Upper lobe of left lung (tissue), 6 donors: Measurements from ENCODE around the gene MCM7. TPM values are rescaled to one million over a fixed set of nuclear protein-coding genes. Genes with fewer than 3 reads are reported as not detected.
"Not testable (repeated sequence)": the region's sequence is repeated elsewhere in the genome, so short reads cannot be mapped to it uniquely, and the experiment has no call there.

ENCODE experiments used
- ATAC-seq, 2 donors: fragments of 200-7000 bp; cut with Tn5 transposase; one replicate each; pipeline ENCODE4 v1.9.1; 2022; ENCODE audit warnings: mild to moderate bottlenecking in 2 of 2, moderate library complexity in 2 of 2; ENCODE audit not compliant: low FRiP score in 2 of 2
- DNase-seq, 2 donors: peaks; one replicate each; pipeline ENCODE4 v3.0.0-alpha.2; 2019 to 2020
- H3K27ac ChIP-seq, 4 donors: fragments of 200-600 bp; sonication (generic); one replicate each; pipeline ENCODE4 v1.5.1; 2016 to 2019
- H3K27me3 ChIP-seq, 4 donors: fragments of 200-600 bp; sonication (generic); one replicate each; pipeline ENCODE4 v1.5.1; 2017 to 2019
- H3K36me3 ChIP-seq, 4 donors: fragments of 200-600 bp; sonication (generic); one replicate each; pipeline ENCODE4 v1.5.1; 2016 to 2019
- H3K4me1 ChIP-seq, 4 donors: fragments of 200-600 bp; sonication (generic); one replicate each; pipeline ENCODE4 v1.5.1; 2018 to 2019
- H3K4me3 ChIP-seq, 4 donors: fragments of 200-600 bp; sonication (generic); one replicate each; pipeline ENCODE4 v1.5.1; 2017 to 2019; ENCODE audit warnings: mild to moderate bottlenecking in 2 of 4, moderate library complexity in 1 of 4
- H3K9me3 ChIP-seq, 4 donors: fragments of 200-600 bp; sonication (generic); one replicate each; pipeline ENCODE4 v1.5.1; 2018 to 2019
- CTCF ChIP-seq, 6 experiments: fragments of 450-650 bp in 4 of 6; fragments of 200-600 bp in 2 of 6; sonication (generic) in 2 of 6; IDR thresholded peaks; one replicate each; pipeline ENCODE4 v1.5.1; 2016 to 2019; ENCODE audit warnings: antibody characterized with exemption in 6 of 6
- EP300 ChIP-seq, 4 donors: sonication (generic); formaldehyde crosslinking; IDR thresholded peaks; one replicate each; pipeline ENCODE4 v1.5.1; 2017; ENCODE audit warnings: antibody characterized with exemption in 4 of 4, control low read depth in 2 of 4
- POLR2A ChIP-seq, 4 donors: fragments of 450-650 bp; IDR thresholded peaks; one replicate each; pipeline ENCODE4 v1.5.1; 2016 to 2017; ENCODE audit warnings: antibody characterized with exemption in 4 of 4, mild to moderate bottlenecking in 2 of 4
- POLR2AphosphoS5 ChIP-seq, 2 donors: sonication (generic); formaldehyde crosslinking; IDR thresholded peaks; one replicate each; pipeline ENCODE4 v1.5.1; 2017; ENCODE audit warnings: antibody characterized with exemption in 2 of 2
- WGBS, 2 donors: methylation state at CpG; one replicate each; pipeline ENCODE4 v1.1.5; 2017 to 2018; 5-methylcytosine and 5-hydroxymethylcytosine counted together
- total RNA-seq, 6 donors: library from RNA; depleted of rRNA in 4 of 6; stranded (reverse); fragments of >200 nt in 4 of 6; gene quantifications; one replicate each; pipeline versions ENCODE4 v1.1.0 to v1.2.1, GENCODE V29; 2016 to 2021
- donor health status: DM: no; HTN: no; CAD: no; lungs with moderate emphysema.
- donor health status: DM: no; HTN: yes; CAD: no; lungs with severe emphysema.

MCM7 gene
- 10 to 100 TPM; 29.3 to 78.6 (median 44.1) TPM for total RNA-seq

DNA sequence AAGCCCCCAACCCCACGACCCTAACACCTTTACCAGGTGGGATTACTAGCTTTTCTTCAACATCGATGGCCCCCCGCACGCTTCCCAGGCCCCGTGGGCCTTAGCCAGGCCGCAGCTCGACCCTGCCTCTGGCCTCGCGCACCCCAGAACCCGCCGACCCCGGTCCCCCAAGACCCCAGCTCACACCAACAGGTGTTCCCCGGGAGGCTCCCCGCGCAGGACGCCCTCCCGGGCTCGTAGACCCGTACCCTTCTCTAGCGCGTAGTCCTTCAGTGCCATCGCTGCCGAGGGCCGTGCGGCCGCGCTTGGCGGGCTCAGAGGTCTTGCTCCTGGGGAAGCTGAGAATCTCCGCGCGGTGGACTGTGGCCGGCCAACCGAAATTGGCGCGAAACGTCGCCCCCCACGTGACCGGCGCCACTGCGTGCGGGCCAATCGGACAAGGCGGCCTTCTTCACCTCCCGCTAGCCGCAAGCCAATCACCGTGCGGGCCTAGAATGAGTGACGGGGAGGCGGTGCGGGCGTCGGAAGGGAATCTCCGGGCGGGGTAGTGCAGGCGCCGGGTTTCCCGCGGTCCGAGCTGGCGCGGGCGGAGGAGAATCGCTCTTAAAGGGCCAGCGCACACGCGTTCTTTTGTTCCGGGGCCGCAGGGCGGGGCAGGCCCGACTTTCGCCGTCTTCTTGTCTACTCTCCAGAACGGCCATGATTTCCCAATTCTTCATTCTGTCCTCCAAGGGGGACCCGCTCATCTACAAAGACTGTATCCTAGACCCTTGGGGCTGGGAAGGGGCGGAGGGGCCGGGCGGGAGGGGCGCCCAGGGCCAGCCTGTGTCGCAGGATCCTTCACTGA is at the start of gene MCM7, which contains the start of gene AP4M1:
MCM7 (minus strand) TSS at position 382 of the 847 bp plus-strand sequence; CDS start at position 279, 103 bp downstream.
AP4M1 (plus strand) TSS at position 628 of the 847 bp plus-strand sequence; CDS start at position 700, 72 bp downstream.
- DNase-seq (peak; percentile 98 to 99), ATAC-seq (peak; percentile 97 to 98)
- TF ChIP-seq POLR2AphosphoS5 (IDR thresholded peaks at IDR 0.05) (peak; percentile 75 to 87), CTCF (IDR thresholded peaks at IDR 0.05) (no peak), POLR2A (IDR thresholded peaks at IDR 0.05) (peak in 1 of 4 donors; percentile 41), EP300 (IDR thresholded peaks at IDR 0.05) (no peak)
- Histone ChIP-seq H3K27ac (peak within 1 kb of the TSS; percentile 93 to 99 (median 95)), H3K4me1 (peaks cover 19 to 30% (median 21%) of the 10 kb centered on the region in 4 donors), H3K27me3 (no peaks in the 10 kb centered on the region), H3K36me3 (peaks cover 22 to 66% (median 54%) of the 10 kb centered on the region in 4 donors), H3K4me3 (peak within 1 kb of the TSS; percentile 75 to 100 (median 86)), H3K9me3 (no peaks in the 10 kb centered on the region)
- WGBS, 2 donors, result 0% methylated on average over 34 to 37 of the region's 80 CpGs

GRCh38 chr7:100148559-100149328 is 47.5 kb upstream of the MCM7 start, which contains the start of gene LAMTOR4:
Gene LAMTOR4, plus strand, starts transcription at chr7:100148918. Its CDS starts 55 bp downstream, at chr7:100148973.
- TF ChIP-seq EP300 (IDR thresholded peaks at IDR 0.05), result no peak
- TF ChIP-seq POLR2AphosphoS5 (IDR thresholded peaks at IDR 0.05), result peak; percentile 85 to 87
- peak in 2 of 4 donors; percentile 64 to 81 for TF ChIP-seq POLR2A (IDR thresholded peaks at IDR 0.05)
- TF ChIP-seq CTCF (IDR thresholded peaks at IDR 0.05), result peak in 2 of 6 experiments; percentile 24 to 32
- 0% methylated on average over 15 to 43 of the region's 46 CpGs for WGBS, 2 donors
- DNase-seq (peak; percentile 94 to 100), ATAC-seq (peak; percentile 99 to 100)
- H3K9me3 ChIP-seq, result no peaks in the 10 kb centered on the region
- no peaks in the 10 kb centered on the region for H3K27me3 ChIP-seq
- peaks cover 14 to 31% (median 22%) of the 10 kb centered on the region in 4 donors for H3K4me1 ChIP-seq
- H3K27ac ChIP-seq, result peak within 1 kb of the TSS; percentile 79 to 99 (median 92)
- peak within 1 kb of the TSS; percentile 90 to 97 (median 92) for H3K4me3 ChIP-seq
- peaks cover 0 to 12% (median 9%) of the 10 kb centered on the region in 4 donors for H3K36me3 ChIP-seq

GRCh38 chr7:100148225-100148558 is 47.0 kb upstream of the MCM7 start:
- peak overlapping the region; percentile 31 to 97 (median 92) for H3K4me3 ChIP-seq
- H3K27ac ChIP-seq, result peak overlapping the region; percentile 40 to 99 (median 87)
- ATAC-seq, result no peak
- TF ChIP-seq POLR2AphosphoS5 (IDR thresholded peaks at IDR 0.05) (no peak), EP300 (IDR thresholded peaks at IDR 0.05) (no peak), POLR2A (IDR thresholded peaks at IDR 0.05) (no peak), CTCF (IDR thresholded peaks at IDR 0.05) (no peak)
- no peaks in the 10 kb centered on the region for H3K27me3 ChIP-seq
- WGBS, 2 donors, result 12 to 15% methylated on average over 14 of the region's 14 CpGs
- peaks cover 0 to 6% (median 3%) of the 10 kb centered on the region in 4 donors for H3K36me3 ChIP-seq
- DNase-seq, result no peak
- no peaks in the 10 kb centered on the region for H3K9me3 ChIP-seq
- peaks cover 14 to 29% (median 21%) of the 10 kb centered on the region in 4 donors for H3K4me1 ChIP-seq

DNA sequence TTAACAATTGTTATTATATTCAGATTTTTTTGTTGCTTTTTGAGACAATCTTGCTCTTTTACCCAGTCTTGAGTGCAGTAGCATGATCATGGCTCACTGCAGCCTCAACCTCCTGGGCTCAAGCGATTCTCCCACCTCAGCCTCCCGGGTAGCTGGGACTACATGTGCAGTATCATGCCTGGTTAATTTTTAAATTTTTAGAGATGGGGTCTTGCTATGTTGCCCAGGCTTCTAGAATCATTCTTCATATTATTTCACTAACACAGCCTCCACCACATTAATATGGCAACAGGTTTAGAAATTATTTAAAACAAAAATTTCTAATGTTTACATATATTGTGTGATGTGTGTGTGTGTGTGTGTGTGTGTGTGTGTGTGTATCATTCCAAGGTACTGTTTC is 46.1 kb upstream of the MCM7 start:
- Histone ChIP-seq H3K36me3 (no peaks in the 10 kb centered on the region), H3K4me1 (peaks cover 10 to 29% (median 21%) of the 10 kb centered on the region in 4 donors), H3K9me3 (no peaks in the 10 kb centered on the region), H3K27ac (no peak overlapping the region), H3K27me3 (no peaks in the 10 kb centered on the region), H3K4me3 (no peak overlapping the region)
- DNase-seq (no peak), ATAC-seq (no peak)
- 93 to 98% methylated on average over 2 of the region's 2 CpGs for WGBS, 2 donors
- no peak for TF ChIP-seq POLR2A (IDR thresholded peaks at IDR 0.05)
- no peak for TF ChIP-seq EP300 (IDR thresholded peaks at IDR 0.05)
- no peak for TF ChIP-seq POLR2AphosphoS5 (IDR thresholded peaks at IDR 0.05)
- TF ChIP-seq CTCF (IDR thresholded peaks at IDR 0.05), result no peak

DNA sequence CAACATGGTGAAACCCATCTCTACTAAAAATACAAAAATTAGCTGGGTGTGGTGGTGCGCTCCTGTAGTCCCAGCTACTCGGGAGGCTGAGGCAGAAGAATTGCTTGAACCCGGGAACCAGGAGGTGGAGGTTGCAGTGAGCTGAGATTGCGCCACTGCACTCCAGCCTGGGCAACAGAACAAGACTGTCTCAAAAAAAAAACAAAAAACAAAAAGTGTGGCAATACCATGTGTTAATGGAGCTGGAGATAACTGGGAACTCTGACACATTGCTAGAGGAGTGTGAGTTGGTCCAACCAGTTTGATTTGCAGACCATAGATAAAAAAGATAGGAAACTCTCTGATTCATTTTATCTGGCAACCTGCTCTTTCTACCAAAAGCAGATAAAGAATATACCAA is 45.2 kb upstream of the MCM7 start:
- H3K27ac ChIP-seq, H3K9me3 ChIP-seq, H3K27me3 ChIP-seq, DNase-seq, ATAC-seq, H3K36me3 ChIP-seq, H3K4me3 ChIP-seq: not testable (repeated sequence)
- WGBS, 2 donors, result 69 to 76% methylated on average over 4 of the region's 4 CpGs
- H3K4me1 ChIP-seq, result peaks cover 10 to 29% (median 16%) of the 10 kb centered on the region in 4 donors
